H9 (cell line): ENCODE results near the gene ZNF619. TPM values are rescaled to one million over a fixed set of nuclear protein-coding genes. Genes with fewer than 3 reads are reported as not detected.

Experiments used
- DNase-seq: peaks from one replicate; pipeline ENCODE4 v3.0.0-alpha.2; 2017
- H2AFZ ChIP-seq: one replicate; pipeline ENCODE4 v1.6.1; 2013; ENCODE audit warnings: mild to moderate bottlenecking, low read length, control low read depth, moderate library complexity
- H2AK5ac ChIP-seq: 2 replicates; pipeline ENCODE4 v1.6.1; 2013; ENCODE audit warnings: low read length, control low read depth, mixed read lengths; ENCODE audit not compliant: insufficient read length
- H2BK120ac ChIP-seq: one replicate; pipeline ENCODE4 v1.6.1; 2013; ENCODE audit warnings: low read depth, mild to moderate bottlenecking, low read length, control low read depth, inconsistent platforms; ENCODE audit not compliant: poor library complexity, severe bottlenecking
- H2BK12ac ChIP-seq: 2 replicates; pipeline ENCODE4 v1.6.1; 2013; ENCODE audit warnings: low read length, control low read depth, mixed read lengths, low read depth; ENCODE audit not compliant: insufficient read length
- H2BK15ac ChIP-seq: 2 replicates; pipeline ENCODE4 v1.6.1; 2013; ENCODE audit warnings: low read depth, low read length, control low read depth
- H2BK20ac ChIP-seq: one replicate; pipeline ENCODE4 v1.6.1; 2013; ENCODE audit warnings: low read depth, mild to moderate bottlenecking, low read length, control low read depth, inconsistent platforms; ENCODE audit not compliant: poor library complexity, severe bottlenecking
- H2BK5ac ChIP-seq: 2 replicates; pipeline ENCODE4 v1.6.1; 2013; ENCODE audit warnings: low read length, control low read depth, mixed read lengths; ENCODE audit not compliant: insufficient read length
- H3K14ac ChIP-seq: 2 replicates; pipeline ENCODE4 v1.6.1; 2013; ENCODE audit warnings: low read length, control low read depth; ENCODE audit not compliant: insufficient read depth
- H3K18ac ChIP-seq: 2 replicates; pipeline ENCODE4 v1.6.1; 2013; ENCODE audit warnings: low read depth, mild to moderate bottlenecking, mixed read lengths, low read length, control low read depth; ENCODE audit not compliant: insufficient read length
- H3K23ac ChIP-seq: 2 replicates; pipeline ENCODE4 v1.6.1; 2013; ENCODE audit warnings: low read length, control low read depth, mixed read lengths, low read depth; ENCODE audit not compliant: insufficient read length
- H3K23me2 ChIP-seq: 2 replicates; pipeline ENCODE4 v1.6.1; 2013; ENCODE audit warnings: low read depth, mild to moderate bottlenecking, mixed read lengths, low read length, control low read depth; ENCODE audit not compliant: insufficient read length, poor library complexity, severe bottlenecking
- H3K27ac ChIP-seq: 2 replicates; pipeline ENCODE4 v1.5.1; 2013; ENCODE audit warnings: low read length, control low read depth, mixed read lengths, low read depth; ENCODE audit not compliant: insufficient read length
- H3K27me3 ChIP-seq: 2 replicates; pipeline ENCODE4 v1.6.1; 2013; ENCODE audit warnings: low read length, control low read depth, inconsistent platforms; ENCODE audit not compliant: insufficient read depth
- H3K4ac ChIP-seq: 2 replicates; pipeline ENCODE4 v1.6.1; 2013; ENCODE audit warnings: low read depth, mild to moderate bottlenecking, control low read depth, inconsistent platforms, low read length, moderate library complexity
- H3K4me1 ChIP-seq: 2 replicates; pipeline ENCODE4 v1.6.1; 2013; ENCODE audit warnings: low read length, control low read depth, inconsistent platforms; ENCODE audit not compliant: insufficient read depth
- H3K4me2 ChIP-seq: 2 replicates; pipeline ENCODE4 v1.6.1; 2013; ENCODE audit warnings: low read length, control low read depth, mixed read lengths; ENCODE audit not compliant: insufficient read length, insufficient read depth
- H3K56ac ChIP-seq: 2 replicates; pipeline ENCODE4 v1.6.1; 2013; ENCODE audit warnings: low read depth, mild to moderate bottlenecking, mixed read lengths, low read length, control low read depth; ENCODE audit not compliant: insufficient read length
- H3K79me1 ChIP-seq: 2 replicates; pipeline ENCODE4 v1.6.1; 2013; ENCODE audit warnings: low read depth, mild to moderate bottlenecking, moderate library complexity, low read length, control low read depth, inconsistent platforms; ENCODE audit not compliant: insufficient read depth, poor library complexity, severe bottlenecking
- H3K79me2 ChIP-seq: 2 replicates; pipeline ENCODE4 v1.6.1; 2013; ENCODE audit warnings: low read length, control low read depth, inconsistent platforms; ENCODE audit not compliant: insufficient read depth
- H3K9ac ChIP-seq: 2 replicates; pipeline ENCODE4 v1.6.1; 2013; ENCODE audit warnings: low read length, control low read depth, mixed read lengths; ENCODE audit not compliant: insufficient read length; ENCODE audit errors: extremely low read depth
- H3K9me3 ChIP-seq: one replicate; pipeline ENCODE4 v1.6.1; 2013; ENCODE audit warnings: low read depth, low read length, inconsistent platforms; ENCODE audit not compliant: control insufficient read depth
- H3T11ph ChIP-seq: one replicate; pipeline ENCODE4 v1.6.1; 2013; ENCODE audit warnings: mild to moderate bottlenecking, low read length, control low read depth, inconsistent platforms
- H4K20me1 ChIP-seq: one replicate; pipeline ENCODE4 v1.6.1; 2013; ENCODE audit not compliant: control insufficient read depth, insufficient read length, insufficient read depth
- H4K5ac ChIP-seq: 2 replicates; pipeline ENCODE4 v1.6.1; 2013; ENCODE audit warnings: low read depth, mild to moderate bottlenecking, mixed read lengths, low read length, control low read depth; ENCODE audit not compliant: insufficient read length
- H4K8ac ChIP-seq: replicated peaks from 2 replicates; pipeline ENCODE4 v1.6.1; 2013; ENCODE audit warnings: low read length, control low read depth, mixed read lengths, low read depth; ENCODE audit not compliant: insufficient read length
- H4K91ac ChIP-seq: 2 replicates; pipeline ENCODE4 v1.6.1; 2013; ENCODE audit warnings: low read depth, mild to moderate bottlenecking, moderate library complexity, mixed read lengths, low read length, control low read depth; ENCODE audit not compliant: insufficient read length
- H3K27ac Mint-ChIP-seq, 3 experiments: 2 replicates in 2 of 3; 3 replicates in 1 of 3; pipeline ENCODE4 v1.8.0; 2020 to 2021; ENCODE audit warnings: mixed read lengths in 3 of 3, mild to moderate bottlenecking in 1 of 3, moderate library complexity in 1 of 3
- H3K27me3 Mint-ChIP-seq: 2 replicates; pipeline ENCODE4 v1.8.0; 2021; ENCODE audit warnings: low read depth, mild to moderate bottlenecking, moderate library complexity, mixed read lengths
- H3K36me3 Mint-ChIP-seq, 3 experiments: 2 replicates in 2 of 3; 3 replicates in 1 of 3; pipeline ENCODE4 v1.8.0; 2020 to 2021; ENCODE audit warnings: low read depth in 3 of 3, mixed read lengths in 3 of 3; ENCODE audit not compliant: insufficient read depth in 1 of 3
- H3K4me1 Mint-ChIP-seq, 2 experiments: 2 replicates each; pipeline ENCODE4 v1.8.0; 2020; ENCODE audit warnings: mixed read lengths in 2 of 2
- H3K4me3 Mint-ChIP-seq, 2 experiments: 2 replicates in 1 of 2; 3 replicates in 1 of 2; pipeline ENCODE4 v1.8.0; 2020 to 2021; ENCODE audit warnings: mild to moderate bottlenecking in 2 of 2, mixed read lengths in 2 of 2, moderate library complexity in 1 of 2
- H3K9me3 Mint-ChIP-seq, 2 experiments: 2 replicates in 1 of 2; 3 replicates in 1 of 2; pipeline ENCODE4 v1.8.0; 2020; ENCODE audit warnings: mild to moderate bottlenecking in 2 of 2, mixed read lengths in 2 of 2, moderate library complexity in 1 of 2
- CTCF ChIP-seq: fragments of 200-600 bp; sonication (generic); conservative IDR thresholded peaks from 3 replicates; pipeline ENCODE4 v1.8.0; 2021; ENCODE audit warnings: antibody characterized with exemption, mild to moderate bottlenecking
- WGBS: extraction: QIAGEN DNeasy Blood & Tissue Kit; methylation state at CpG from one replicate; pipeline ENCODE4 v1.1.7; 2013; ENCODE audit warnings: missing lambda C conversion rate, low lambda C conversion rate, mixed read lengths; ENCODE audit not compliant: insufficient read length; ENCODE audit errors: extremely low coverage; 5-methylcytosine and 5-hydroxymethylcytosine counted together
- total RNA-seq: library from RNA; stranded (reverse); gene quantifications from 2 replicates; pipeline ENCODE4 v1.2.1, GENCODE V29; 2021

Gene ZNF619
- total RNA-seq, 1 experiment from 2014 or later: 4.8 TPM

- H3K79me1 ChIP-seq: no peaks in the 10 kb centered on the region
- H3K9me3 Mint-ChIP-seq: no peaks in the 10 kb centered on the region
- no peak overlapping the region for H3K27ac ChIP-seq
- no peaks in the 10 kb centered on the region for H4K20me1 ChIP-seq
- H4K8ac ChIP-seq: no peak overlapping the region
- H3T11ph ChIP-seq: no peak overlapping the region
- no peak for TF ChIP-seq CTCF
- H3K4me1 ChIP-seq: 0 out of 2 replicates have a peak, but pooled peaks cover 2% of the 10 kb centered on the region
- H2AFZ ChIP-seq: no peak overlapping the region
- H3K27ac Mint-ChIP-seq: peak overlapping the region in 2 of 3 experiments; percentile 32 to 99; a peak in 1 of 7 replicates
- H3K4me3 Mint-ChIP-seq: peak overlapping the region; percentile 86 to 91; a peak in 4 of 5 replicates
- no peak overlapping the region for H2BK15ac ChIP-seq
- no peak overlapping the region for H3K56ac ChIP-seq
- DNase-seq: no peak
- no peak overlapping the region for H3K14ac ChIP-seq
- H2BK5ac ChIP-seq: no peak overlapping the region
- peak overlapping the region; percentile 82 for H3K4me2 ChIP-seq
- peaks cover 10% of the 10 kb centered on the region; the same call in 1 of the 2 replicates for H3K79me2 ChIP-seq
- H4K91ac ChIP-seq: no peak overlapping the region
- H3K4me1 Mint-ChIP-seq: peaks cover 19 to 29% of the 10 kb centered on the region in 2 experiments
- peaks cover 13 to 17% (median 14%) of the 10 kb centered on the region in 3 experiments for H3K36me3 Mint-ChIP-seq
- peaks cover 3% of the 10 kb centered on the region; the same call in 1 of the 2 replicates for H3K27me3 Mint-ChIP-seq
- no CpG with 5 or more reads among the region's 6 CpGs for WGBS
- no peak overlapping the region for H3K18ac ChIP-seq
- H2BK120ac ChIP-seq: no peak overlapping the region
- H3K23ac ChIP-seq: no peak overlapping the region
- no peak overlapping the region for H3K9ac ChIP-seq
- no peak overlapping the region for H2BK20ac ChIP-seq
- peaks cover 11% of the 10 kb centered on the region for H3K23me2 ChIP-seq
- H3K27me3 ChIP-seq: no peaks in the 10 kb centered on the region
- no peak overlapping the region for H2BK12ac ChIP-seq
- no peaks in the 10 kb centered on the region for H3K9me3 ChIP-seq
- no peak overlapping the region for H3K4ac ChIP-seq
- no peak overlapping the region for H4K5ac ChIP-seq
- H2AK5ac ChIP-seq: no peak overlapping the region
Observed at GRCh38 chr3:40453933-40454332, 23.0 kb upstream of the ZNF619 start.
